Panc1 (cell line): Measurements from ENCODE around the gene PROX2. TPM values are rescaled to one million over a fixed set of nuclear protein-coding genes. Genes with fewer than 3 reads are reported as not detected.

Source experiments
- ATAC-seq: fragments of 200-7000 bp; cut with Tn5 transposase; 2 replicates; pipeline ENCODE4 v1.9.1; 2020; ENCODE audit warnings: mild to moderate bottlenecking, moderate library complexity
- BruUV-seq: library from RNA; stranded (reverse); fragments of 400-500 nt; replicated peaks from 2 replicates; lab custom pipeline; 2021; lab: Mats Ljungman, UMichigan
- CTCF ChIA-PET: fragments of 300-600 bp; sonication (Branson Sonifier 250); formaldehyde crosslinking; loops from one replicate; lab custom pipeline; 2022; ENCODE audit warnings: antibody characterized with exemption; lab: Charles Lee
- POLR2A ChIA-PET: fragments of 300-600 bp; sonication (Branson Sonifier 250); formaldehyde crosslinking; loops from one replicate; lab custom pipeline; 2022; ENCODE audit warnings: antibody characterized with exemption; lab: Charles Lee
- DNase-seq: peaks from one replicate; pipeline ENCODE4 v3.0.0-alpha.2; 2010; ENCODE audit warnings: low read depth, low spot score
- H3K27ac ChIP-seq: 2 replicates; pipeline ENCODE4 v1.5.1; 2011; ENCODE audit warnings: mild to moderate bottlenecking, low read length, inconsistent platforms
- H3K27me3 ChIP-seq: fragments of 200-500 bp; sonication (Bioruptor generic); 2 replicates; pipeline ENCODE4 v1.6.0; 2014; ENCODE audit warnings: low read length, inconsistent platforms; ENCODE audit not compliant: control insufficient read depth, insufficient read depth
- H3K36me3 ChIP-seq: fragments of 200-500 bp; sonication (Bioruptor generic); 2 replicates; pipeline ENCODE4 v1.5.1; 2014; ENCODE audit warnings: inconsistent platforms, mild to moderate bottlenecking, low read length, moderate library complexity; ENCODE audit not compliant: control insufficient read depth, insufficient read depth
- H3K4me1 ChIP-seq: 2 replicates; pipeline ENCODE4 v1.5.1; 2011; ENCODE audit warnings: inconsistent platforms, mild to moderate bottlenecking, low read length, moderate library complexity; ENCODE audit not compliant: control insufficient read depth, insufficient read depth
- H3K4me3 ChIP-seq, 2 experiments: 2 replicates each; pipeline ENCODE4 v1.5.1; 2011 to 2012; ENCODE audit warnings: low read depth in 2 of 2, low read length in 2 of 2, mild to moderate bottlenecking in 2 of 2, inconsistent platforms in 1 of 2, moderate library complexity in 1 of 2
- H3K9me3 ChIP-seq: fragments of 200-500 bp; sonication (Bioruptor generic); 2 replicates; pipeline ENCODE4 v1.5.1; 2014; ENCODE audit warnings: low read depth, mild to moderate bottlenecking, inconsistent platforms, low read length, moderate library complexity; ENCODE audit not compliant: control insufficient read depth, insufficient read depth
- POLR2AphosphoS5 ChIP-seq: IDR thresholded peaks from 2 replicates; pipeline ENCODE4 v1.6.1; 2012; ENCODE audit warnings: mild to moderate bottlenecking, low read depth, low read length, moderate library complexity
- REST ChIP-seq, 2 experiments: IDR thresholded peaks; 2 replicates each; pipeline ENCODE4 v1.6.1; 2011 to 2012; ENCODE audit warnings: low read depth in 2 of 2, control low read depth in 1 of 2, low read length in 1 of 2, mild to moderate bottlenecking in 1 of 2, moderate library complexity in 1 of 2; ENCODE audit not compliant: insufficient read depth in 1 of 2
- SIN3A ChIP-seq: IDR thresholded peaks from 2 replicates; pipeline ENCODE4 v1.6.1; 2012; ENCODE audit warnings: low read depth, mild to moderate bottlenecking, low read length, moderate library complexity, borderline replicate concordance; ENCODE audit not compliant: insufficient read depth
- TCF7L2 ChIP-seq: IDR thresholded peaks from 2 replicates; pipeline ENCODE4 v1.6.1; 2011; ENCODE audit warnings: mild to moderate bottlenecking, low read depth, low read length, inconsistent platforms
- in situ Hi-C: cut with HindIII; loops from 2 replicates; pipeline ENCODE4 v1.10.0; 2016; ENCODE audit warnings: low sequenced_read_pairs, low pct_unique_long_range_greater_than_20kb
- intact Hi-C: fragments of 100-400 bp; cut with micrococcal nuclease; formaldehyde crosslinking; loops from one replicate; pipeline ENCODE4 v1.10.0; 2022; ENCODE audit not compliant: unreplicated experiment
- total RNA-seq: library from RNA; stranded (reverse); gene quantifications from one replicate; pipeline ENCODE4 v1.2.1, GENCODE V29; 2021; ENCODE audit not compliant: unreplicated experiment
- TF ChIP-seq, protein P1 (sequence below): fragments of 450-650 bp; IDR thresholded peaks from 2 replicates; pipeline ENCODE4 v1.5.1; 2017; ENCODE audit warnings: mild to moderate bottlenecking

Gene PROX2
- total RNA-seq, 1 experiment from 2014 or later: not detected

GRCh38 chr14:74863274-74863673 is 12.7 kb downstream of the PROX2 start:
- Histone ChIP-seq H3K36me3 (no peaks in the 10 kb centered on the region), H3K9me3 (no peaks in the 10 kb centered on the region), H3K4me1 (no peaks in the 10 kb centered on the region; the same call in 1 of the 2 replicates), H3K4me3 (no peak overlapping the region), H3K27ac (no peak overlapping the region), H3K27me3 (no peaks in the 10 kb centered on the region)
- DNase-seq (no peak), ATAC-seq (no peak)
- no TSS peak for BruUV-seq
- ChIA-PET POLR2A (no interaction called here), CTCF (no interaction called here)
- intact Hi-C loops: loop anchor here (5.0 to 10.0 kb wide), 2 partner anchors 224 to 432 kb away; no protein-coding TSS in a partner anchor
- in situ Hi-C loops: no loop called here
- TF ChIP-seq SIN3A: no peak
- TF ChIP-seq REST (IDR thresholded peaks at IDR 0.05; ENCODE audit: insufficient read depth in 1 of 2, low read depth in 2 of 2, low read length in 1 of 2): no peak
- TF ChIP-seq, protein P1, sequence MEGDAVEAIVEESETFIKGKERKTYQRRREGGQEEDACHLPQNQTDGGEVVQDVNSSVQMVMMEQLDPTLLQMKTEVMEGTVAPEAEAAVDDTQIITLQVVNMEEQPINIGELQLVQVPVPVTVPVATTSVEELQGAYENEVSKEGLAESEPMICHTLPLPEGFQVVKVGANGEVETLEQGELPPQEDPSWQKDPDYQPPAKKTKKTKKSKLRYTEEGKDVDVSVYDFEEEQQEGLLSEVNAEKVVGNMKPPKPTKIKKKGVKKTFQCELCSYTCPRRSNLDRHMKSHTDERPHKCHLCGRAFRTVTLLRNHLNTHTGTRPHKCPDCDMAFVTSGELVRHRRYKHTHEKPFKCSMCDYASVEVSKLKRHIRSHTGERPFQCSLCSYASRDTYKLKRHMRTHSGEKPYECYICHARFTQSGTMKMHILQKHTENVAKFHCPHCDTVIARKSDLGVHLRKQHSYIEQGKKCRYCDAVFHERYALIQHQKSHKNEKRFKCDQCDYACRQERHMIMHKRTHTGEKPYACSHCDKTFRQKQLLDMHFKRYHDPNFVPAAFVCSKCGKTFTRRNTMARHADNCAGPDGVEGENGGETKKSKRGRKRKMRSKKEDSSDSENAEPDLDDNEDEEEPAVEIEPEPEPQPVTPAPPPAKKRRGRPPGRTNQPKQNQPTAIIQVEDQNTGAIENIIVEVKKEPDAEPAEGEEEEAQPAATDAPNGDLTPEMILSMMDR: no peak
- no peak for TF ChIP-seq POLR2AphosphoS5
- TF ChIP-seq TCF7L2: no peak

- Histone ChIP-seq H3K27me3 (no peaks in the 10 kb centered on the region), H3K9me3 (no peaks in the 10 kb centered on the region), H3K4me3 (no peak overlapping the region), H3K27ac (no peak overlapping the region), H3K4me1 (no peaks in the 10 kb centered on the region; the same call in 1 of the 2 replicates), H3K36me3 (no peaks in the 10 kb centered on the region)
- intact Hi-C loops: loop anchor here (2.0 to 10.0 kb wide), 3 partner anchors 43 to 433 kb away; no protein-coding TSS in a partner anchor
- ATAC-seq (no peak), DNase-seq (no peak)
- no TSS peak for BruUV-seq
- ChIA-PET POLR2A (no interaction called here), CTCF (interaction anchor here (0.7 to 2.3 kb wide), 5 partner anchors 23 to 227 kb away, joined by 3 to 13 read pairs (median 4); no protein-coding TSS in a partner anchor)
- TF ChIP-seq, protein P1: no peak
- no peak for TF ChIP-seq TCF7L2
- no peak for TF ChIP-seq SIN3A
- no peak for TF ChIP-seq POLR2AphosphoS5
- no peak for TF ChIP-seq REST (IDR thresholded peaks at IDR 0.05; ENCODE audit: insufficient read depth in 1 of 2, low read depth in 2 of 2, low read length in 1 of 2)
- in situ Hi-C loops: no loop called here
These were observed 14.2 kb downstream of the PROX2 start for GRCh38 chr14:74861734-74862090.
